BE2C (cell line): ENCODE measurements around the gene TSC22D1.

ENCODE experiments used
- DNase-seq: peaks from one replicate; pipeline ENCODE4 v3.0.0-alpha.2; 2020
- H3K27me3 ChIP-seq: fragments of 250-450 bp; sonication (Bioruptor Pico); 2 replicates; pipeline ENCODE4 v1.5.1; 2020; ENCODE audit warnings: mild to moderate bottlenecking
- H3K36me3 ChIP-seq: fragments of 250-450 bp; sonication (Bioruptor Pico); 2 replicates; pipeline ENCODE4 v1.5.1; 2020; ENCODE audit warnings: mild to moderate bottlenecking
- H3K4me1 ChIP-seq: fragments of 250-450 bp; sonication (Bioruptor Pico); 2 replicates; pipeline ENCODE4 v1.5.1; 2020
- H3K4me3 ChIP-seq: 2 replicates; pipeline ENCODE4 v1.5.1; 2011; ENCODE audit warnings: low read depth, low read length
- H3K9me3 ChIP-seq: fragments of 250-450 bp; sonication (Bioruptor Pico); 2 replicates; pipeline ENCODE4 v1.5.1; 2020
- TF ChIP-seq, protein P1 (sequence below): IDR thresholded peaks from 2 replicates; pipeline ENCODE4 v1.5.1; 2012; ENCODE audit warnings: mild to moderate bottlenecking, low read depth, low read length

The TSC22D1 gene

DNA sequence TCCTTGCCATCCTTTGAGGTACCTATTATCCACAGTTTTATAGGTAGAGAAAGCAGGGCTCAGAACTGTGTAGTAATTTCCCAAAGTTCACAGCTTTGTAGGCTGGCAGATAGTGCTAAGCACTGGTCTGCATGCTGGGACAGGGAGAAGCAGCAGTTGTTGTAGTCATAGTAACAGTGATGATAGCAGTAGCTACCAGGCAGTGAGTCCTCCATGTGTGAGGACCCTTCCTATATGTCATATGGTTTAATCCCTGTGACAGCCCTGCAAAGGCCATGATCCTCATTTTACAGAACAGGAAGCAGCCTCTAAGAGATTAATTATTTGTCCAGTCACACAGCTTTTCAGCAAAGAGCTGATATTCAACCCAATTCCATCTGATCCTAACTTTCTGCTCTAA, 181.5 kb downstream of the TSC22D1 start:
- TF ChIP-seq, protein P1, sequence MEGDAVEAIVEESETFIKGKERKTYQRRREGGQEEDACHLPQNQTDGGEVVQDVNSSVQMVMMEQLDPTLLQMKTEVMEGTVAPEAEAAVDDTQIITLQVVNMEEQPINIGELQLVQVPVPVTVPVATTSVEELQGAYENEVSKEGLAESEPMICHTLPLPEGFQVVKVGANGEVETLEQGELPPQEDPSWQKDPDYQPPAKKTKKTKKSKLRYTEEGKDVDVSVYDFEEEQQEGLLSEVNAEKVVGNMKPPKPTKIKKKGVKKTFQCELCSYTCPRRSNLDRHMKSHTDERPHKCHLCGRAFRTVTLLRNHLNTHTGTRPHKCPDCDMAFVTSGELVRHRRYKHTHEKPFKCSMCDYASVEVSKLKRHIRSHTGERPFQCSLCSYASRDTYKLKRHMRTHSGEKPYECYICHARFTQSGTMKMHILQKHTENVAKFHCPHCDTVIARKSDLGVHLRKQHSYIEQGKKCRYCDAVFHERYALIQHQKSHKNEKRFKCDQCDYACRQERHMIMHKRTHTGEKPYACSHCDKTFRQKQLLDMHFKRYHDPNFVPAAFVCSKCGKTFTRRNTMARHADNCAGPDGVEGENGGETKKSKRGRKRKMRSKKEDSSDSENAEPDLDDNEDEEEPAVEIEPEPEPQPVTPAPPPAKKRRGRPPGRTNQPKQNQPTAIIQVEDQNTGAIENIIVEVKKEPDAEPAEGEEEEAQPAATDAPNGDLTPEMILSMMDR, result no peak
- no peak overlapping the region for H3K4me3 ChIP-seq
- no peaks in the 10 kb centered on the region for H3K36me3 ChIP-seq
- peaks cover 26% of the 10 kb centered on the region for H3K4me1 ChIP-seq
- no peaks in the 10 kb centered on the region for H3K9me3 ChIP-seq
- no peaks in the 10 kb centered on the region for H3K27me3 ChIP-seq
- DNase-seq, result no peak

- Histone ChIP-seq H3K4me3 (no peak overlapping the region), H3K36me3 (no peaks in the 10 kb centered on the region)
Observed at GRCh38 chr13:44393391-44393790, 182.7 kb downstream of the TSC22D1 start.

DNA sequence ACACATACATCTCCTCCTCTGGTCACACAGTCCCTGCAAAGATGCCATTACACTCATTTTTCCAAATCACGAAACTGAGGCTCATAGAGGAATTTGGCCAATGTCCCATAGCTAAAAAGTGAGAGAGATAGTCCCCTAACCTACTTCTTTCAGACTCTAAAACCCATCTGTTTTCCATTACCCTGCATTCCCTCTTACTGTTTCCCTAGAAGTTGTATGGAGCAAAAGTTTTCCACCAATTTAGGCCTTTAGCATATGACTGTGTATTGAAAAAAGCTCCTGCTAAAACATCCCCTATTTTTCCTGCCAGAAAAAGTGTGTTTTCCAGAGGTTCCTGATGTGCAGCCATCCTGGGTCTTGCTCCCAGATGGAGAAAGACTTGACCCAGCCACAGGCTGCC, 186.3 kb downstream of the TSC22D1 start:
- Histone ChIP-seq H3K27me3 (no peaks in the 10 kb centered on the region), H3K36me3 (no peaks in the 10 kb centered on the region), H3K4me3 (no peak overlapping the region), H3K9me3 (no peaks in the 10 kb centered on the region), H3K4me1 (peaks cover 10% of the 10 kb centered on the region)
- no peak for DNase-seq
- TF ChIP-seq, protein P1, result no peak

More at GRCh38 chr13:44393391-44393790, 182.7 kb downstream of the TSC22D1 start:
- peaks cover 34% of the 10 kb centered on the region for H3K4me1 ChIP-seq
- TF ChIP-seq, protein P1, result no peak
- no peaks in the 10 kb centered on the region for H3K27me3 ChIP-seq
- H3K9me3 ChIP-seq, result no peaks in the 10 kb centered on the region
- no peak for DNase-seq

- Histone ChIP-seq H3K4me3 (no peak overlapping the region), H3K27me3 (no peaks in the 10 kb centered on the region), H3K9me3 (no peaks in the 10 kb centered on the region), H3K4me1 (peaks cover 9% of the 10 kb centered on the region), H3K36me3 (no peaks in the 10 kb centered on the region)
- TF ChIP-seq, protein P1, result no peak
- no peak for DNase-seq
Observed at GRCh38 chr13:44389060-44389666, 187.0 kb downstream of the TSC22D1 start.

GRCh38 chr13:44388427-44389059, 187.6 kb downstream of the TSC22D1 start:
- Histone ChIP-seq H3K9me3 (no peaks in the 10 kb centered on the region), H3K4me1 (peaks cover 9% of the 10 kb centered on the region), H3K36me3 (no peaks in the 10 kb centered on the region), H3K27me3 (no peaks in the 10 kb centered on the region), H3K4me3 (no peak overlapping the region)
- DNase-seq, result peak; percentile 81
- TF ChIP-seq, protein P1, result peak; percentile 40; the same call in 1 of the 2 replicates

- Histone ChIP-seq H3K9me3 (no peaks in the 10 kb centered on the region), H3K4me3 (no peak overlapping the region), H3K4me1 (peaks cover 9% of the 10 kb centered on the region), H3K36me3 (no peaks in the 10 kb centered on the region), H3K27me3 (no peaks in the 10 kb centered on the region)
- DNase-seq, result no peak
- TF ChIP-seq, protein P1, result no peak
Observed at GRCh38 chr13:44386913-44387556, 189.1 kb downstream of the TSC22D1 start.
